Motor neuron (in vitro differentiated cells): ENCODE results near the gene TAF6L. TPM values are rescaled to one million over a fixed set of nuclear protein-coding genes. Genes with fewer than 3 reads are reported as not detected.
"Not testable (repeated sequence)": the region's sequence is repeated elsewhere in the genome, so short reads cannot be mapped to it uniquely, and the experiment has no call there.

Experiments used
- ATAC-seq, 8 experiments: fragments of 200-7000 bp; cut with Tn5 transposase; replicated peaks in 6 of 8; 2 replicates each; pipeline ENCODE4 v1.8.0; 2021; ENCODE audit warnings: mild to moderate bottlenecking in 8 of 8, moderate library complexity in 8 of 8
- H3K27ac ChIP-seq, 2 donors: fragments of 250-450 bp; sonication (Bioruptor Pico); 2 replicates each; pipeline ENCODE4 v1.9.0; 2021; ENCODE audit warnings: antibody characterized with exemption in 2 of 2, mild to moderate bottlenecking in 2 of 2, moderate library complexity in 1 of 2
- H3K4me1 ChIP-seq, 2 donors: fragments of 250-450 bp; sonication (Bioruptor Pico); replicated peaks in 1 of 2; 2 replicates each; pipeline ENCODE4 v1.6.1; 2021; ENCODE audit warnings: antibody characterized with exemption in 2 of 2, mild to moderate bottlenecking in 2 of 2, moderate library complexity in 1 of 2
- H3K4me3 ChIP-seq, 5 donors: fragments of 250-450 bp; sonication (Bioruptor Pico); 2 replicates each; pipeline ENCODE4 v1.9.0; 2021; ENCODE audit warnings: antibody characterized with exemption in 5 of 5, mild to moderate bottlenecking in 5 of 5, moderate library complexity in 4 of 5
- WGBS, 10 experiments: fragments of 450-650 bp; shearing (Covaris generic); methylation state at CpG; one replicate each; pipeline ENCODE4 v1.0.0; 2022; 5-methylcytosine and 5-hydroxymethylcytosine counted together
- in situ Hi-C, 9 experiments: fragments of 400-800 bp; cut with MboI; loops; one replicate each; pipeline ENCODE4 v1.15.0; 2021; ENCODE audit warnings: low sequenced_read_pairs in 9 of 9, low pct_unique_long_range_greater_than_20kb in 2 of 9; ENCODE audit not compliant: unreplicated experiment in 9 of 9
- total RNA-seq, 8 experiments: library from RNA; unstranded; fragments of 300-600 nt; gene quantifications; 2 replicates each; pipeline versions ENCODE4 v1.2.3 to v1.2.4, GENCODE V29; 2022

TAF6L gene, protein sequence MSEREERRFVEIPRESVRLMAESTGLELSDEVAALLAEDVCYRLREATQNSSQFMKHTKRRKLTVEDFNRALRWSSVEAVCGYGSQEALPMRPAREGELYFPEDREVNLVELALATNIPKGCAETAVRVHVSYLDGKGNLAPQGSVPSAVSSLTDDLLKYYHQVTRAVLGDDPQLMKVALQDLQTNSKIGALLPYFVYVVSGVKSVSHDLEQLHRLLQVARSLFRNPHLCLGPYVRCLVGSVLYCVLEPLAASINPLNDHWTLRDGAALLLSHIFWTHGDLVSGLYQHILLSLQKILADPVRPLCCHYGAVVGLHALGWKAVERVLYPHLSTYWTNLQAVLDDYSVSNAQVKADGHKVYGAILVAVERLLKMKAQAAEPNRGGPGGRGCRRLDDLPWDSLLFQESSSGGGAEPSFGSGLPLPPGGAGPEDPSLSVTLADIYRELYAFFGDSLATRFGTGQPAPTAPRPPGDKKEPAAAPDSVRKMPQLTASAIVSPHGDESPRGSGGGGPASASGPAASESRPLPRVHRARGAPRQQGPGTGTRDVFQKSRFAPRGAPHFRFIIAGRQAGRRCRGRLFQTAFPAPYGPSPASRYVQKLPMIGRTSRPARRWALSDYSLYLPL
- total RNA-seq: 10 to 100 TPM in 5 of 8 experiments, 1 to 10 TPM in 3; 8.7 to 40.6 (median 13.9) TPM

DNA sequence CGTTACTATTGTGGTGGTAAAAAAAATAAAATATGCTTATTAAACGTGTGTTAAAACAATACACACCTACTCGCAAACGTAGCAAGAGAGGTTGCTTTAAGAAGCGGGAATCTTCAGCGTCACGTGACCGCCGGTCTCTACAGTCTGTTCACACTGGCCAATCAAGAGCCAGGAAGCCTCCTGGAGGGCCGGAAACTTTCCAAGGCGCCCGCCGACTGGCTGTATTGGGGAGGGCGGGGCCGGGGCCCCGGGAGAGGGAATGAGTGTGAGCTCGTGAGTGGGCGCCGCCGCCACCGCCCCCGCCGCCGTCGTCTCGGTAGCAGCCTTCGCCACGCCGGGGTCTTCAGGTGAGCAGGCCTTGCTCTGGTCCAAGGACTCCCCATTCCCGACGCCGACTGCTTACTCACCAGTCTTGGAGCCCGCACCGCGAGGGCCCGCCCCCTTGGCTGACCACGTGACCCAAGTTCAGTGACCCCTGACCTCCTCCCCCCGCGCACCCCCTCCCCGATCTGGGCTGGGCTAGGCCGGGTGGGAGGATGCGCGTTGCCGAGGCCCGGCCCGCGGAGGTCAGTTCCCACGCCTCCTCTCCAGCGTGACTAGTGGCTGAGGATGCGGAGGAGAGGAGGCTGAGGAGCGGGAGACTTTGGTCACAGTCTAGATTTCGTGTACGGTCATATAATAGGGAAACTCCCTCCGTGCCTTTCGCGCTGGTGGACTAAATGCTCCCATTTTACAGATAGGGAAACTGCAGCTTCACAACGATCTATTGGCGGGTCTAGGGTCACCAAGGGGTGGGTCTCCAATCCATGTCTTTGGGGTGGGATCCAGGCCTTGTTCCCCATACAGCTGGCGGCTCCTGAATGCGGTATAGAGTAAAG lies at the start of gene TAF6L:
Gene TAF6L, plus strand, starts transcription at position 253 of the 878 bp plus-strand sequence. CDS start 4,388 bp downstream, outside the sequence.
- WGBS, 10 experiments: 0 to 14% (median 7%) methylated on average over 1 to 12 of the region's 60 CpGs; no CpG with 5 or more reads in 3 of the 10 experiments
- in situ Hi-C loops: no loop called here
- H3K4me1 ChIP-seq: peaks cover 15 to 19% of the 10 kb centered on the region in 2 donors
- peak within 1 kb of the TSS; percentile 55 to 89 (median 67) for H3K4me3 ChIP-seq
- H3K27ac ChIP-seq: peak within 1 kb of the TSS; percentile 54 to 87
- peak; percentile 88 to 98 (median 92) for ATAC-seq

DNA sequence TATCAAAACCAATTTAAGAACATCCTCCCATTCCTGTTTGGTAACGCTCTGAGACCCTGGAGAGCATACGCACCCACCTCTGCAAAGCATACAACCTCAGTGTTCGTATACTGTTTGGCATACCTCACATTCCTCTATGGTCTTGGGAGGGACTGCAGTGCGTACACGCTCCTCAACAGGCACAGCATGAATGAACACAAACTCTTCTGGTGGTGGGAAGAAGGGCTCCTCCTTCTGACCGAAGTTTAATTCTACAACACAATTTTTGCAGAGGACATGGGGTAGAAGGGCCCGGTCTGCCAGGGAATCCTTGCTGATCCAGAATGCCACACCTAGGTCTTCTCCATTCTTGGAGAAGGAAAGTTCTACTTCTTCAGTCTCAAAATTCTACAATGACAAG lies 49.2 kb upstream of the TAF6L start:
- peak in 2 of 8 experiments; percentile 17 to 55 for ATAC-seq
- in situ Hi-C loops: no loop called here
- peaks cover 10 to 12% of the 10 kb centered on the region in 2 donors for H3K4me1 ChIP-seq
- no peak overlapping the region for H3K27ac ChIP-seq
- H3K4me3 ChIP-seq: no peak overlapping the region
- 50 to 100% (median 98%) methylated on average over 1 to 6 of the region's 7 CpGs; no CpG with 5 or more reads in 1 of the 10 experiments for WGBS, 10 experiments

DNA sequence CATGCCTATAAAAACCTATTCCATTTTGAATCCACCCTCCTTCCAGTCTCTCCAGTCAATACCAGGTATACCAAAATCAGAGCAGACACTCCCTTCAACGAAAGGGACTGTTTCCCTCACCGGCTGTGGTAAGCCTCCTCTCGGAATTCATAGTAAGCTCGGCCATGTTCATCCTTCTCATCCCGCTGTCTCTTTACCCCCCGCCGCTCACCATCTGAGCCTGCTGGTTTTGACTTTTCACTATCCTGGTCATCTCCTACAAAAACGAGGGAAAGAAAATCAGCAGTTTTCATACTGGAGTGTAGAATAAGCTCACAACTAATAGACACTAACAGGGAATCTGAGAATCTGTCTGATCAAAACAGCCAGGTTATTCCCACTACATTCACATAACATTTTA lies 47.0 kb upstream of the TAF6L start:
- ATAC-seq: no peak
- 11 to 89% (median 53%) methylated on average over 3 to 8 of the region's 8 CpGs; no CpG with 5 or more reads in 3 of the 10 experiments for WGBS, 10 experiments
- H3K4me1 ChIP-seq: peaks cover 10 to 12% of the 10 kb centered on the region in 2 donors
- in situ Hi-C loops: no loop called here
- H3K27ac ChIP-seq: no peak overlapping the region
- peak overlapping the region in 4 of 5 donors; percentile 4 to 68 (median 56) for H3K4me3 ChIP-seq

DNA sequence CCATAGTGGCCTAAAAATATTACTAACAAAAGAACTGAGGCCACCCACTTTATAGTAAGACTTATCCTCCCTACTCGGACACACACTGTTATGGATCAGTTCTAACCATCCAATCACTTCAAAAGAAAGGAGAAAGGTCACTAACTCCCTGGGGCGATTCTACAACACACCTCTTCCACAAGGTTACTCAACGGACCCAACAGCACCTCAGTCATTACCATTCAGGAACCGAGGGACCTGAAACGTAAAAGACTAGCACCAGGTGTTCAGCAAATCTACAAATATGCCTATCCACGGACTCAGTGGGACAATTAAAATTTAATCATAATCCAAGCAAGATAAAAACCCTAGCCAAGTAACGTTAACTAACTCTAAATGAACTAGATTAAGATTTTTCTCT lies 45.5 kb upstream of the TAF6L start:
- whole genome bisulfite sequencing, 10 experiments: 0 to 8% (median 0%) methylated on average over 1 to 7 of the region's 7 CpGs; no CpG with 5 or more reads in 1 of the 10 experiments
- H3K27ac ChIP-seq: no peak overlapping the region
- in situ Hi-C loops: no loop called here
- peaks cover 20 to 22% of the 10 kb centered on the region in 2 donors for H3K4me1 ChIP-seq
- peak overlapping the region; percentile 54 to 91 (median 68) for H3K4me3 ChIP-seq
- no peak for ATAC-seq

DNA sequence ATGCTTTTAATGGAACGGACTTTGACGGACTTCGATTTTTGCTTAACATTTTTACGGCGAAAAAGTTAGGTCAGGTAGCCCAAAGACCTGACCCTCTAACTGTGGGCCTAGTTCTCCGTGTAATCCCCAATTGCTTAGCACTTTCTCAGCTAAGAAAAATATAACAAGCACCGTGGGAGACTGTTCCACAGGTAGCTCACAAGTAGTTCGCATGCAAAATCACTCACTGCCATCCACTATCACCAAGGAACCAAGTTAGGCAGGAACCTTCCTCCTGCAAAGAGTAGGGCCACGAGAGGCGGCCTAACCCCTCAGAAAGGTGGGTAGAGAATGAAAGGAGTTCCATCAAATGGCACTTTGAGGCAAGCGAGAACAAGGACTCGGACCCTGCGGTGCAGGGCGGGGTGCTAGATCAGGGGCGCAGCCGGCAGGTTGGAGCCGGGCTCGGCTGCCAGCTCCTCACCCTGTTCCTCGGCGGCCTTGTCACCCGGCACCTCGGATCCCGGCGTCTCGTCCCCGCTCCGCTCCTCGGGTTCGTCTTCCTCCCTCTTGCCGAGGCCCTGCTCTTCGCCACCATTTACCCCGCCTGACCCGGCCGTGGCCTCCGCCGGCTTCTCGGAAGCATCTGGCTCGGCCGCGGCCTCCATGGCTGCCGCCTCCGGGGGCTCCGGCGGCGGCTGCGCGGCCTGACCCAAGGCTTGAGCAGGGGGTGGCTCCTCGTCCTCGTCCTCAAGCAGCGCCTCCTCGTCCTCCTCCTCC lies 44.9 kb upstream of the TAF6L start:
- H3K27ac ChIP-seq: peak overlapping the region; percentile 96 to 98
- WGBS, 10 experiments: 0 to 1% (median 0%) methylated on average over 2 to 17 of the region's 51 CpGs; no CpG with 5 or more reads in 3 of the 10 experiments
- no peak for ATAC-seq
- in situ Hi-C loops: no loop called here
- peaks cover 20 to 22% of the 10 kb centered on the region in 2 donors for H3K4me1 ChIP-seq
- H3K4me3 ChIP-seq: peak overlapping the region; percentile 54 to 91 (median 68)

DNA sequence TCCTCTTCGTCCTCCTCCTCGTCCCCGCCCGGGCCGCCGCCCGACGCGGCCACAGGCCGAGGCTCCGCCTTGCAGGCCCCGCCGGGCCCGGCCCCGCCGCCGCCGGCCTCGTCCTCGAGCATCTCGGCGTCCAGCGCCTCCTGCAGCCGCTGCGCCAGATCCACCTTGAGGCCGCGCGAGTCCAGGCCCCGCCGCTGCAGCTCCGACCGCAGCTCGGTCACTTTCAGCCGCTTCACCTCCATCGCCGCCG lies 44.4 kb upstream of the TAF6L start:
- WGBS, 10 experiments: 0% methylated on average over 1 of the region's 37 CpGs; no CpG with 5 or more reads in 9 of the 10 experiments
- Histone ChIP-seq H3K27ac (peak overlapping the region; percentile 96 to 98), H3K4me3 (peak overlapping the region; percentile 54 to 91 (median 68)), H3K4me1 (peaks cover 20 to 22% of the 10 kb centered on the region in 2 donors)
- ATAC-seq: peak in 2 of 8 experiments; percentile 17 to 18
- in situ Hi-C loops: no loop called here

DNA sequence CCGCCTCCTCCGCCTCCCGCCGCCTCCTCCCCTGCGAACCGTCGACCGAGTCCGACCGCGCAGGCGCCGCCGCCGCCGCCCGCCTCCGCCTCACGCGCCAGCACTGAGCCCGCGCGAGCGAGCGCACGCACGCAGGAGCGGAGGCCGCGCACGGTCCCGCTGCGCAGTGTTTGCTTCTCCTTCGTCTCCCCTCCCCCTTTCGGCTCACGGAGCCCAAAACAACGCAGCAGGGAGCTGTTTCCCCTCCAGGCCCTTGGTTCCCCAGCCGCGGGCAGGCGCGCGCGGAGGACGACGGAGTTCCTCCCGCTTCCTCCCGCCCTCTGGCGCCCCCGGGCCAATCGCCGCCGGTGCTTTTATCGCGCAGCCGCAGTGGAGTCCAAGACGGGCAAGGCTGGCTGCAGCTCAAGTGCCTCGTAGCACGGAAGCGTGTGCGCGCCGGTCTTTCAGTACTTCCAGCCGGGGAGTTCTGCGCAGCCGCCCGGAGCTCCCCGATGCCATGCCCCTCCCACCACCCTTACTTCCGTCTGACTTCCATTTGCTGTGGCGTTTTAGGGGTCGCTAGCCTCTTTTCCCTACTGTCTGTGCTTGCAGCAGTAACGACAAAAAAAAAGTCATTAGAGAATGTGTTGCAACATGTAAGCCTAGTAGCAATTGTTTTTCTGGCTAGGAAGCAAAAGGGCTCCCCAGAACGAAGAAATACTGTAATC lies 43.9 kb upstream of the TAF6L start, which contains the start of gene HNRNPUL2:
Gene HNRNPUL2, minus strand, starts transcription at position 293 of the 707 bp plus-strand sequence. CDS start 301 bp downstream, outside the sequence.
- Histone ChIP-seq H3K27ac (peak within 1 kb of the TSS; percentile 96 to 98), H3K4me3 (peak within 1 kb of the TSS; percentile 54 to 91 (median 68)), H3K4me1 (peaks cover 20 to 22% of the 10 kb centered on the region in 2 donors)
- peak; percentile 74 to 87 (median 84) for ATAC-seq
- 0 to 13% (median 0%) methylated on average over 2 to 21 of the region's 72 CpGs; no CpG with 5 or more reads in 5 of the 10 experiments for WGBS, 10 experiments
- in situ Hi-C loops: no loop called here

DNA sequence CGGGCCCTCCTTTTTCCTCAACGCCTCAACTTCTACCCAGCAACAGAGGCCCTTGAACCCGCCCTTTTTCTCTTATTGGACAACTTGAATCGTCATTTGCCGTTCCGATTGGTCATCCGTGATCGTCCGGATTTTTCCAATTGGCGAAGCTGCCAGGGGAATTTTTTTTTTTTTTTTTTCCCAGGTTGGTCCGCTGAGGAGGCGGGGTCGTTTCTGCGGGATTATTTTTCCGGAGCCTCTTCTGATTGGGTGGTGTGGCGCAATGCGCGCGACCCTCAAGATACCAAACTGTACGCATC lies 43.4 kb upstream of the TAF6L start:
- Histone ChIP-seq H3K4me3 (peak overlapping the region; percentile 54 to 91 (median 68)), H3K4me1 (peaks cover 20 to 22% of the 10 kb centered on the region in 2 donors), H3K27ac (peak overlapping the region; percentile 96 to 98)
- peak; percentile 60 to 75 (median 68) for ATAC-seq
- in situ Hi-C loops: no loop called here
- 0 to 10% (median 1%) methylated on average over 1 to 18 of the region's 20 CpGs; no CpG with 5 or more reads in 1 of the 10 experiments for WGBS, 10 experiments

DNA sequence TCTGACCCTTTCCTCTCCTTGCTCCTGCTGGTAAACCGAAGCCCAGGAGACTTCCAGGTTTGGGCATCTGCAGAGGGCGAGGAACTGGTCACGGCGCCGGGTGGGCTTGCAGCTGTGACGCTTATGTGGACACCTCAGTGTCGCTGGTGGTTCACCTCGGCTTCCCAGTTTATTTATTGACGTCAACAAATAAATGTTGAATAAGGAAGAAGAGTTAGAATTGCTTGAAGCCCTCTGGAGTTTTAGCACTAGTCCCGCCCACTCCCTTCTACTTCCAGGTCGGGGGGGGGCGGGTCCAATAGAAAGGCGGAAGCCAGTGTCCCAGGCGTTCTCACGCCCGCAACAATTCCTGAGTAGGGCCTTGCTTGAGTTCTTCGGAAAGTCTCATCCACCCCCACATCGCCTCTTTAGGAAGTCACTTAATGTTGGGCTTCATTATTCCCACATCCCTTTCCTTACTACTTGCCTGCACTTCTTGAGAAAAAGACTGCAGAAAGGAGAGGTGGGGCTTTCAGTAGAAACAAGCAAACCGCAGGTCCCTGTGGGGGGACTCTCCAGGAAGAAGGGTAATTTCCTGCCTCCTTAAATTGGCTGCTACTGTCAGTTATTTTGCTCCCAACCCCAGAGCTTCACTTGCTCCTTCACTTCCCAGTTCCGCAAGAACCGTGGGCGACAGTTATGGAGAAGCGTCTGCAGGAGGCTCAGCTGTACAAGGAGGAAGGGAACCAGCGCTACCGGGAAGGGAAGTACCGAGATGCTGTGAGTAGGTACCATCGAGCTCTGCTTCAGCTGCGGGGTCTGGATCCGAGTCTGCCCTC lies 42.8 kb upstream of the TAF6L start, which contains the start of gene TTC9C:
Gene TTC9C, plus strand, starts transcription at position 316 of the 818 bp plus-strand sequence. Its CDS starts 363 bp downstream, at position 679.
- Histone ChIP-seq H3K4me1 (peaks cover 20 to 22% of the 10 kb centered on the region in 2 donors), H3K27ac (peak within 1 kb of the TSS; percentile 96 to 98), H3K4me3 (peak within 1 kb of the TSS; percentile 54 to 91 (median 68))
- ATAC-seq: peak; percentile 32 to 52 (median 45)
- 0 to 2% (median 0%) methylated on average over 3 to 13 of the region's 29 CpGs; no CpG with 5 or more reads in 1 of the 10 experiments for WGBS, 10 experiments
- in situ Hi-C loops: no loop called here

DNA sequence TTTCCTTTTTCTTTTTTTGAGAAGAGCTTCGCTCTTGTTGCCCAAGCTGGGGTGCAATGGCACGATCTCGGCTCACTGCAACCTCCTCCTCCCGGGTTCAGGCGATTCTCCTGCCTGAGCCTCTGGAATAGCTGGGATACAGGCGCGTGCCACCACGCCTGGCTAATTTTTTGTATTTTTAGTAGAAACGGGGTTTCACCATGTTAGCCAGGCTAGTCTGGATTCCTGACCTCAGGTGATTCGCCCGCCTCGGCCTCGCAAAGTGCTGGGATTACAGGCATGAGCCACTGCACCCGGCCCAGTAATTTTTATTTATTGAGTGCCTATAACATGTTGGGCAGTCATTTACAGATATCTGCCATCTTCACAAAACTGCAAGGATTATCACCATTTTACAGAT lies 41.1 kb upstream of the TAF6L start:
- WGBS, 10 experiments: 70 to 100% (median 90%) methylated on average over 1 to 12 of the region's 14 CpGs; no CpG with 5 or more reads in 1 of the 10 experiments
- H3K27ac ChIP-seq, ATAC-seq, in situ Hi-C loops: not testable (repeated sequence)
- Histone ChIP-seq H3K4me1 (peaks cover 10 to 13% of the 10 kb centered on the region in 2 donors), H3K4me3 (peak overlapping the region in 3 of 5 donors; percentile 54 to 91 (median 59))

DNA sequence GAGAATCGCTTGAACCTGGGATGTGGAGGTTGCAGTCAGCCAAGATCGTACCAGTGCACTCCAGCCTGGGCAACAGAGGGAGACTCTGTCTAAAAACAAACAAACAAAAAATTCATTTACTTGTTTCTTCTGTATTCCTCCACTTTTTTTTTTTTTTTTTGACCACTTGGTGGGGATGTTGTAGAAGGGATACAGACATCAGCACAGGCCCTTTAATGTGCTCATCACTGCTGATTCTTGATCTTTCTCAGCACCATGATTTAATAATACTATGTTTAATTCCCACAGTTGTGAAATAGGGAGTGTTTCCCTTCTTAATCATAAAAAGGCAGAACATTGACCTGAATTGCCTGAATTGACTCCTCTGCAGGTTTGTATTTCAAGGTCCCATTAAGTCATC lies 38.4 kb upstream of the TAF6L start:
- H3K4me1 ChIP-seq: peaks cover 10% of the 10 kb centered on the region in 2 donors
- 0 to 100% (median 100%) methylated on average over 1 to 2 of the region's 2 CpGs; no CpG with 5 or more reads in 3 of the 10 experiments for WGBS, 10 experiments
- in situ Hi-C loops: no loop called here
- ATAC-seq: no peak
- H3K27ac ChIP-seq: no peak overlapping the region
- no peak overlapping the region for H3K4me3 ChIP-seq
